Stimulated activated CD4-positive, alpha-beta T cell treated with anti-CD3 and anti-CD28 coated beads, Interleukin-4, amount 100 ng/mL, for 4 hours (primary cell): ENCODE measurements around the gene HMCN2.

ENCODE experiments used
- DNase-seq, 2 experiments: peaks; one replicate each; pipeline ENCODE4 v3.0.0-alpha.2; 2020

Gene HMCN2

GRCh38 chr9:130371196-130371966 is 105.8 kb downstream of the HMCN2 start:
- no peak for DNase-seq

- no peak for DNase-seq
Measured at GRCh38 chr9:130372057-130372456, 106.5 kb downstream of the HMCN2 start.

GRCh38 chr9:130373679-130374325 is 108.2 kb downstream of the HMCN2 start:
- DNase-seq, result no peak

GRCh38 chr9:130377612-130378011 is 112.1 kb downstream of the HMCN2 start:
- no peak for DNase-seq

- no peak for DNase-seq
Measured at GRCh38 chr9:130378875-130379648, 113.5 kb downstream of the HMCN2 start.

GRCh38 chr9:130379649-130379970 is 114.0 kb downstream of the HMCN2 start:
- no peak for DNase-seq

GRCh38 chr9:130380920-130381469 is 115.4 kb downstream of the HMCN2 start:
- DNase-seq, result no peak

- DNase-seq, result no peak
Measured at GRCh38 chr9:130381660-130382059, 116.1 kb downstream of the HMCN2 start.

GRCh38 chr9:130382096-130382495 is 116.5 kb downstream of the HMCN2 start:
- no peak for DNase-seq

GRCh38 chr9:130382636-130383349 is 117.2 kb downstream of the HMCN2 start:
- no peak for DNase-seq

GRCh38 chr9:130383350-130383715 is 117.8 kb downstream of the HMCN2 start:
- DNase-seq, result no peak

GRCh38 chr9:130383979-130384676 is 118.6 kb downstream of the HMCN2 start:
- DNase-seq, result no peak

- DNase-seq, result no peak
Measured at GRCh38 chr9:130385257-130385656, 119.7 kb downstream of the HMCN2 start.

- DNase-seq, result no peak
Measured at GRCh38 chr9:130387398-130387797, 121.8 kb downstream of the HMCN2 start.

GRCh38 chr9:130387905-130388304 is 122.3 kb downstream of the HMCN2 start:
- DNase-seq, result no peak

- DNase-seq, result no peak
Measured at GRCh38 chr9:130390390-130390789, 124.8 kb downstream of the HMCN2 start.

GRCh38 chr9:130390986-130391385 is 125.4 kb downstream of the HMCN2 start:
- DNase-seq, result no peak

GRCh38 chr9:130391866-130392265 is 126.3 kb downstream of the HMCN2 start:
- DNase-seq, result no peak

- DNase-seq, result no peak
Measured at GRCh38 chr9:130393681-130394071, 128.1 kb downstream of the HMCN2 start.

GRCh38 chr9:130394320-130394719 is 128.8 kb downstream of the HMCN2 start:
- DNase-seq, result no peak

- DNase-seq, result no peak
Measured at GRCh38 chr9:130394814-130395470, 129.4 kb downstream of the HMCN2 start.
